Rectal smooth muscle tissue (tissue), 1 donor: ENCODE results near the gene FBXO11.
"Not testable (repeated sequence)": the region's sequence is repeated elsewhere in the genome, so short reads cannot be mapped to it uniquely, and the experiment has no call there.

Source experiments
- H3K27ac ChIP-seq: one replicate; pipeline ENCODE4 v1.7.0; 2013; ENCODE audit warnings: low read depth, low read length, inconsistent platforms
- H3K27me3 ChIP-seq: one replicate; pipeline ENCODE4 v1.7.0; 2013; ENCODE audit warnings: low read length; ENCODE audit not compliant: control insufficient read depth, insufficient read depth
- H3K36me3 ChIP-seq: one replicate; pipeline ENCODE4 v1.7.0; 2013; ENCODE audit warnings: low read length; ENCODE audit not compliant: control insufficient read depth, insufficient read depth
- H3K4me1 ChIP-seq: one replicate; pipeline ENCODE4 v1.7.0; 2013; ENCODE audit warnings: low read length; ENCODE audit not compliant: control insufficient read depth, insufficient read depth
- H3K4me3 ChIP-seq: one replicate; pipeline ENCODE4 v1.7.0; 2013; ENCODE audit warnings: low read length
- H3K9ac ChIP-seq: one replicate; pipeline ENCODE4 v1.7.0; 2013; ENCODE audit warnings: low read length

Gene FBXO11

GRCh38 chr2:47864566-47864965, 41.7 kb downstream of the FBXO11 start:
- Histone ChIP-seq H3K27ac (no peak overlapping the region), H3K4me3 (no peak overlapping the region), H3K9ac (no peak overlapping the region), H3K27me3 (no peaks in the 10 kb centered on the region), H3K4me1 (peaks cover 3% of the 10 kb centered on the region), H3K36me3 (no peaks in the 10 kb centered on the region)

DNA sequence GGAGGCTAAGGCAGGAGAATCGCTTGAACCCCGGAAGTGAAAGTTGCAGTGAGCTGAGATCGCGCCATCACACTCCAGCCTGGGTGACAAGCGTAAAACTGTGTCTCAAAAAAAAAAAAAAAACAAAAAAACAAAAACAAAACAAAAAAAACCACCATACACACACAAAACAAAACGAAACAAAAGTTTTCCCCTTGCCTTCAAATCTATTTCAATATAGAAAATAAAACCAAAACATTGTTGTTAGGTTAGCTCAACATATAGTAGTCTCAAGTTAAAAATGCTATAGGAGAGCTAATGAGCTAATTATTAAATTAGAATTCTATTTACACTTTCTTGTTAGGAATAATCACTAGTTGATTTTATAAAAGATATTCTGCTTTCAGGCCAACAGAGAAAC, 43.3 kb downstream of the FBXO11 start:
- no peaks in the 10 kb centered on the region for H3K4me1 ChIP-seq
- no peak overlapping the region for H3K4me3 ChIP-seq
- H3K9ac ChIP-seq, result no peak overlapping the region
- H3K27ac ChIP-seq, result no peak overlapping the region
- no peaks in the 10 kb centered on the region for H3K36me3 ChIP-seq
- H3K27me3 ChIP-seq, result no peaks in the 10 kb centered on the region

GRCh38 chr2:47853067-47853777, 53.1 kb downstream of the FBXO11 start:
- H3K9ac ChIP-seq, H3K27ac ChIP-seq, H3K4me1 ChIP-seq, H3K27me3 ChIP-seq, H3K36me3 ChIP-seq, H3K4me3 ChIP-seq: not testable (repeated sequence)

- no peaks in the 10 kb centered on the region for H3K4me1 ChIP-seq
- H3K27me3 ChIP-seq, result no peaks in the 10 kb centered on the region
- no peak overlapping the region for H3K4me3 ChIP-seq
- no peaks in the 10 kb centered on the region for H3K36me3 ChIP-seq
- no peak overlapping the region for H3K9ac ChIP-seq
- no peak overlapping the region for H3K27ac ChIP-seq
Measured at GRCh38 chr2:47850198-47850597, 56.1 kb downstream of the FBXO11 start.

GRCh38 chr2:47849368-47849767, 56.9 kb downstream of the FBXO11 start:
- Histone ChIP-seq H3K4me3 (no peak overlapping the region), H3K27ac (no peak overlapping the region), H3K4me1 (no peaks in the 10 kb centered on the region), H3K9ac (no peak overlapping the region), H3K27me3 (no peaks in the 10 kb centered on the region), H3K36me3 (no peaks in the 10 kb centered on the region)

DNA sequence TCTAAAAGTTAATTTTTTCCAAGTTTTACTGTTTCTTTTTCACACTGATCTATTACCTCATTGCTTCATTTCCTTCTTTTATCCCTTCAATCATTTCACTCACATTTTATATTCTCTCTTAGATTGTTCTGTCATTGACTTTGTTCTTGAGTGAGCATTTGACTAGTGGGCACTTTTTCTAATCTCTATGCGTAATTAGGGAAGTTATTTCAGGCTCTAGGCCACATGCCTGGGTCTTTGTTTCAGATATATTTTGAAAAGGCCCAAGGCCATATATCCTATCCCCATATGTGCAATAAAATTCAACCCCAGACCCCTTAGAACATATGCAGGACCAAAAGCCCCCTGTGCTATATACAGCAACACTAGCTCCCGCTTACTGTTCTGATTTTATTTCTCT, 62.1 kb downstream of the FBXO11 start:
- H3K36me3 ChIP-seq, result no peaks in the 10 kb centered on the region
- H3K4me1 ChIP-seq, result no peaks in the 10 kb centered on the region
- no peak overlapping the region for H3K4me3 ChIP-seq
- no peak overlapping the region for H3K9ac ChIP-seq
- no peaks in the 10 kb centered on the region for H3K27me3 ChIP-seq
- no peak overlapping the region for H3K27ac ChIP-seq

- Histone ChIP-seq H3K36me3 (peaks cover 3% of the 10 kb centered on the region), H3K4me3 (no peak overlapping the region), H3K27ac (no peak overlapping the region), H3K27me3 (no peaks in the 10 kb centered on the region), H3K4me1 (no peaks in the 10 kb centered on the region), H3K9ac (no peak overlapping the region)
Measured at GRCh38 chr2:47843407-47843806, 62.9 kb downstream of the FBXO11 start.

DNA sequence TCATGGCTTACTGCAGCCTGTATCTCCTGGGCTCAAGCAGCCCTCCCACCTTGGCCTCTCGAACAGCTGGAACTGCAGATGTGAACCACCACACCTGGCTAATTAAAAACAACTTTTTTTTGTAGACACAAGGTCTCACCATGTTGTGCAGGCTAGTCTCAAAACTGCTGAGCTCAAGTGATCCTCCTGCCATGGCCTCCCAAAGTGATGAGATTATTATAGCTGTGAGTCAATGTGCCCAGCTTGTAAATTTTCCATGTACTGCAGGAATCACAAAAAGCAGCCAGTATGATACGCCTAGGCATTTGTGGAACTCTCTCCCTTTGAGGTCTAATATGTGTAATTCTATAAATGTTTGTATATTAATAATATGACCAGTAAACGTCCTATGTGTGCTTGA, 63.5 kb downstream of the FBXO11 start:
- Histone ChIP-seq H3K4me1 (no peaks in the 10 kb centered on the region), H3K4me3 (no peak overlapping the region), H3K27me3 (no peaks in the 10 kb centered on the region), H3K9ac (no peak overlapping the region), H3K27ac (no peak overlapping the region), H3K36me3 (peaks cover 3% of the 10 kb centered on the region)

- no peak overlapping the region for H3K4me3 ChIP-seq
- no peak overlapping the region for H3K27ac ChIP-seq
- no peaks in the 10 kb centered on the region for H3K4me1 ChIP-seq
- H3K36me3 ChIP-seq, result peaks cover 6% of the 10 kb centered on the region
- no peaks in the 10 kb centered on the region for H3K27me3 ChIP-seq
- H3K9ac ChIP-seq, result no peak overlapping the region
Measured at GRCh38 chr2:47838686-47839085, 67.6 kb downstream of the FBXO11 start.

GRCh38 chr2:47838249-47838648, 68.0 kb downstream of the FBXO11 start:
- H3K36me3 ChIP-seq, result peaks cover 6% of the 10 kb centered on the region
- no peak overlapping the region for H3K4me3 ChIP-seq
- no peak overlapping the region for H3K9ac ChIP-seq

DNA sequence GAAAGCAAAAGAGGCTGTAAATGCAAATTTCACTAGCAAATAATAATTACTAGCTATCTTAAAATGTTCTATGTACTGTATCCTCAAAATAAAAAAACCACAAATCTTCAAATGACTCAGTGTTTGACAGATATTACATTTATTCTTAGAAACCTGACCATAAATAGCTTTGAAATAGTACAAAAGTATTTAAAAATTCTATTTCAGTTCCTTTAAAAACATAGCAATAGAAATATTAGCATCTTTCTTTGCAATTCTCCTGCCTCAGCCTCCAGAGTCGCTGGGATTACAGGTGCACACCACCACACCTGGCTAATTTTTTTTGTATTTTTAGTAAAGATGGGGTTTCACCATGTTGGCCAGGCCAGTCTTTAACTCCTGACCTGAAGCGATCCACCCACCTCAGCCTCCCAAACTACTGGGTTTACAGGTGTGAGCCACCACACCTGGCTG, 72.8 kb downstream of the FBXO11 start:
- Histone ChIP-seq H3K9ac (no peak overlapping the region), H3K4me1 (no peaks in the 10 kb centered on the region), H3K27me3 (no peaks in the 10 kb centered on the region), H3K27ac (no peak overlapping the region), H3K36me3 (peaks cover 5% of the 10 kb centered on the region), H3K4me3 (no peak overlapping the region)

More at GRCh38 chr2:47838249-47838648, 68.0 kb downstream of the FBXO11 start:
- Histone ChIP-seq H3K27ac (no peak overlapping the region), H3K4me1 (no peaks in the 10 kb centered on the region), H3K27me3 (no peaks in the 10 kb centered on the region)

GRCh38 chr2:47822518-47822917, 83.8 kb downstream of the FBXO11 start:
- no peaks in the 10 kb centered on the region for H3K27me3 ChIP-seq
- H3K9ac ChIP-seq, result no peak overlapping the region
- H3K4me3 ChIP-seq, result no peak overlapping the region
- peaks cover 22% of the 10 kb centered on the region for H3K36me3 ChIP-seq
- no peak overlapping the region for H3K27ac ChIP-seq
- H3K4me1 ChIP-seq, result no peaks in the 10 kb centered on the region

GRCh38 chr2:47819834-47820233, 86.5 kb downstream of the FBXO11 start:
- Histone ChIP-seq H3K36me3 (peaks cover 31% of the 10 kb centered on the region), H3K27ac (no peak overlapping the region), H3K9ac (no peak overlapping the region), H3K4me1 (no peaks in the 10 kb centered on the region), H3K4me3 (no peak overlapping the region), H3K27me3 (no peaks in the 10 kb centered on the region)
